Stomach (tissue), 9 donors: ENCODE data around the gene PLEKHG1. TPM values are rescaled to one million over a fixed set of nuclear protein-coding genes. Genes with fewer than 3 reads are reported as not detected.
A peak's percentile ranks its signal among the peaks of the same experiment; 100 is the strongest.

Experiments
- DNase-seq, 2 donors: peaks; one replicate each; pipeline versions ENCODE4 v3.0.0 to v3.0.0-alpha.2; 2013 to 2019
- H3K27ac ChIP-seq, 5 donors: fragments of 200-600 bp in 4 of 5; sonication (generic) in 4 of 5; one replicate each; pipeline ENCODE4 v1.5.1; 2013 to 2019; ENCODE audit warnings: mild to moderate bottlenecking in 1 of 5, moderate library complexity in 1 of 5
- H3K27me3 ChIP-seq, 3 donors: fragments of 200-600 bp; sonication (generic); one replicate each; pipeline ENCODE4 v1.5.1; 2017 to 2019; ENCODE audit warnings: mixed run types in 1 of 3
- H3K36me3 ChIP-seq, 4 donors: fragments of 200-600 bp; sonication (generic); 1 replicate in 3 of 4; 2 replicates in 1 of 4; pipeline ENCODE4 v1.5.1; 2016 to 2019
- H3K4me1 ChIP-seq, 4 donors: fragments of 200-600 bp; sonication (generic); one replicate each; pipeline ENCODE4 v1.5.1; 2016 to 2019
- H3K4me3 ChIP-seq, 4 donors: fragments of 200-600 bp; sonication (generic) in 3 of 4; one replicate each; pipeline ENCODE4 v1.5.1; 2016 to 2019; ENCODE audit warnings: mild to moderate bottlenecking in 1 of 4
- H3K9me3 ChIP-seq, 4 donors: fragments of 200-600 bp; sonication (generic); one replicate each; pipeline ENCODE4 v1.5.1; 2016 to 2019
- CTCF ChIP-seq, 7 experiments: fragments of 450-650 bp in 4 of 7; fragments of 200-600 bp in 3 of 7; sonication (generic) in 3 of 7; IDR thresholded peaks; one replicate each; pipeline ENCODE4 v1.5.1; 2016 to 2019; ENCODE audit warnings: antibody characterized with exemption in 7 of 7, control low read depth in 2 of 7, mild to moderate bottlenecking in 1 of 7
- EP300 ChIP-seq: sonication (generic); formaldehyde crosslinking; IDR thresholded peaks from one replicate; pipeline ENCODE4 v1.6.1; 2017; ENCODE audit warnings: antibody characterized with exemption
- POLR2A ChIP-seq, 4 donors: fragments of 450-650 bp; IDR thresholded peaks; one replicate each; pipeline ENCODE4 v1.6.1; 2016; ENCODE audit warnings: antibody characterized with exemption in 4 of 4, control low read depth in 2 of 4, mild to moderate bottlenecking in 1 of 4, moderate library complexity in 1 of 4
- POLR2AphosphoS5 ChIP-seq, 3 donors: sonication (generic); formaldehyde crosslinking; IDR thresholded peaks; one replicate each; pipeline ENCODE4 v1.6.1; 2016; ENCODE audit warnings: antibody characterized with exemption in 3 of 3
- WGBS, 5 donors: extraction: QIAGEN DNeasy Blood & Tissue Kit in 3 of 5; methylation state at CpG; one replicate each; pipeline versions ENCODE4 v1.1.5 to v1.1.7; 2013 to 2018; 5-methylcytosine and 5-hydroxymethylcytosine counted together
- intact Hi-C: fragments of 100-400 bp; cut with DNase I; formaldehyde crosslinking; loops from one replicate; pipeline ENCODE4 v1.15.1; 2023; ENCODE audit warnings: low total_unique reads
- polyA plus RNA-seq, 3 donors: library from polyadenylated mRNA; stranded (reverse); fragments of 200-250 nt; gene quantifications; one replicate each; pipeline ENCODE4 v1.2.3, GENCODE V29; 2013
- total RNA-seq, 5 donors: library from RNA; depleted of rRNA; stranded (reverse); fragments of >200 nt; gene quantifications; one replicate each; pipeline versions ENCODE4 v1.1.0 to v1.2.3, GENCODE V29; 2014 to 2016
- donor health status: healthy with polysubstance abuse.
- donor health status: Bipolar disorder and iron deficiency.
- donor health status: healthy.

Gene PLEKHG1
- total and polyA plus RNA-seq, 8 donors, result 1.9 to 92.9 (median 10.4) TPM

GRCh38 chr6:150604467-150604866, 4.8 kb downstream of the PLEKHG1 start:
- H3K9me3 ChIP-seq, result no peaks in the 10 kb centered on the region
- WGBS, 5 donors, result 82 to 88% (median 85%) methylated on average over 6 of the region's 6 CpGs
- H3K36me3 ChIP-seq, result no peaks in the 10 kb centered on the region
- no peak overlapping the region for H3K27ac ChIP-seq
- no peak for DNase-seq
- intact Hi-C loops, result no loop called here
- no peak overlapping the region for H3K4me3 ChIP-seq
- TF ChIP-seq EP300, result no peak
- TF ChIP-seq POLR2AphosphoS5 (IDR thresholded peaks at IDR 0.05), result no peak
- no peak for TF ChIP-seq CTCF (IDR thresholded peaks at IDR 0.05)
- TF ChIP-seq POLR2A (IDR thresholded peaks at IDR 0.05), result no peak
- H3K27me3 ChIP-seq, result peaks cover 0 to 23% (median 4%) of the 10 kb centered on the region in 3 donors
- peaks cover 0 to 16% (median 4%) of the 10 kb centered on the region in 4 donors for H3K4me1 ChIP-seq

- no peak for DNase-seq
- intact Hi-C loops, result no loop called here
- TF ChIP-seq POLR2A (IDR thresholded peaks at IDR 0.05) (no peak), POLR2AphosphoS5 (IDR thresholded peaks at IDR 0.05) (no peak), CTCF (IDR thresholded peaks at IDR 0.05) (no peak), EP300 (no peak)
- Histone ChIP-seq H3K27me3 (peaks cover 0 to 16% (median 4%) of the 10 kb centered on the region in 3 donors), H3K9me3 (no peaks in the 10 kb centered on the region), H3K36me3 (no peaks in the 10 kb centered on the region), H3K27ac (no peak overlapping the region), H3K4me3 (no peak overlapping the region), H3K4me1 (peaks cover 0 to 11% (median 4%) of the 10 kb centered on the region in 4 donors)
- 95 to 100% (median 97%) methylated on average over 3 of the region's 3 CpGs for WGBS, 5 donors
Observed at GRCh38 chr6:150605333-150605732, 5.6 kb downstream of the PLEKHG1 start.

- Histone ChIP-seq H3K27ac (no peak overlapping the region), H3K4me3 (no peak overlapping the region), H3K4me1 (peaks cover 0 to 2% (median under 1%) of the 10 kb centered on the region in 4 donors), H3K27me3 (peaks cover 0 to 11% (median 0%) of the 10 kb centered on the region in 3 donors), H3K9me3 (no peaks in the 10 kb centered on the region), H3K36me3 (no peaks in the 10 kb centered on the region)
- intact Hi-C loops, result no loop called here
- no peak for TF ChIP-seq CTCF (IDR thresholded peaks at IDR 0.05)
- TF ChIP-seq EP300, result no peak
- no peak for TF ChIP-seq POLR2A (IDR thresholded peaks at IDR 0.05)
- peak in 1 of 2 donors; percentile 86 for DNase-seq
- 60 to 69% (median 67%) methylated on average over 3 of the region's 3 CpGs for WGBS, 5 donors
Observed at GRCh38 chr6:150606168-150606591, 6.5 kb downstream of the PLEKHG1 start.

GRCh38 chr6:150606647-150607328, 7.1 kb downstream of the PLEKHG1 start:
- no peaks in the 10 kb centered on the region for H3K4me1 ChIP-seq
- no peak overlapping the region for H3K27ac ChIP-seq
- WGBS, 5 donors, result 44 to 78% (median 70%) methylated on average over 5 of the region's 5 CpGs
- H3K9me3 ChIP-seq, result no peaks in the 10 kb centered on the region
- H3K27me3 ChIP-seq, result peaks cover 0 to 5% (median 0%) of the 10 kb centered on the region in 3 donors
- intact Hi-C loops, result no loop called here
- H3K4me3 ChIP-seq, result no peak overlapping the region
- DNase-seq, result peak in 1 of 2 donors; percentile 39
- TF ChIP-seq POLR2AphosphoS5 (IDR thresholded peaks at IDR 0.05), result no peak
- no peaks in the 10 kb centered on the region for H3K36me3 ChIP-seq

- H3K27me3 ChIP-seq, result no peaks in the 10 kb centered on the region
- H3K9me3 ChIP-seq, result no peaks in the 10 kb centered on the region
- no peak overlapping the region for H3K27ac ChIP-seq
- no peak overlapping the region for H3K4me3 ChIP-seq
- TF ChIP-seq EP300, result no peak
- no peaks in the 10 kb centered on the region for H3K36me3 ChIP-seq
- 74 to 93% (median 84%) methylated on average over 3 of the region's 3 CpGs for WGBS, 5 donors
- intact Hi-C loops, result no loop called here
- no peak for DNase-seq
- no peaks in the 10 kb centered on the region for H3K4me1 ChIP-seq
Observed at GRCh38 chr6:150607329-150607650, 7.6 kb downstream of the PLEKHG1 start.
